GM19193 (cell line): ENCODE measurements around the gene MCM3.

Experiments
- POLR2A ChIP-seq: IDR thresholded peaks from 4 replicates; pipeline ENCODE4 v1.6.1; 2011; ENCODE audit not compliant: insufficient read depth, insufficient read length; ENCODE audit errors: extremely low read depth

The MCM3 gene

DNA sequence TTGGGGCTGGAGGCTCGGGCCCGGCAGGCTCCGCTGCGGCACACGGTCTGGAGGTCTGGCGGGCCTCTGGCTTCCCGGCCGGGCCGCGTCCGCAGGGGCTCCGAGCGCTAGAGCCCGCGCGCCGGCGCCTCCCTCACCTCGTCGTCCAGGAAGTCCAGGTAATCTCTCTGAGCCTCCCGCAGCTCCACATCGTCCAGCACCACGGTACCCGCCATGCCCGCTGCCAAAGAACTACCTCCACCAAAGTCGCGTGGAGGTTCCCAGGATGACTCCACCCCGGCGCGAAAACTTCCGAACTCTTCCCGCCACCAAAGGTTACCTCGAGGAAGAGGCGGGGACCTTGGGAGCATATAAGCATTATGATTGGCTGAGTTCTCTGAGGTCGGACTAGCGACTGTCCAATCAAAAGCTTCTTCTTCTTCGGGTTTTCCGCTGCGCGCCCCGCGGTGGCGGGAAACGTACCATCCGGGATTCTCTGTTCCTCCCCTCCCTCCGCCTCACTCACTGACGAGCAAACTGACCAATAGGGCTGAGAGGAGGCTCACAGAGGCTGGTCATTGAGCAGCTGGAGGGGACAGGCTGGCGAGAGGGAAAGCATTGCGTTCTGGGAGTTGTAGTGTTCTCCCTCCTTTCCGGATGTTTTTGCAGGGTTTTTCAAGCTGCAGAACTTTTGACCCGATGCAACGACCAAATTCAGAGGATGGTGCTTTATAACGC lies at the start of gene MCM3:
MCM3 (minus strand) TSS at position 283 of the 717 bp plus-strand sequence; CDS start at position 215, 68 bp downstream.
- TF ChIP-seq POLR2A: peak; percentile 82

GRCh38 chr6:52333840-52334200 lies 49.3 kb upstream of the MCM3 start:
- no peak for TF ChIP-seq POLR2A

- TF ChIP-seq POLR2A: no peak
Measured at GRCh38 chr6:52331793-52332457, 47.4 kb upstream of the MCM3 start.

GRCh38 chr6:52330470-52330869 lies 45.9 kb upstream of the MCM3 start:
- no peak for TF ChIP-seq POLR2A

GRCh38 chr6:52328729-52329128 lies 44.2 kb upstream of the MCM3 start:
- no peak for TF ChIP-seq POLR2A

GRCh38 chr6:52328303-52328662 lies 43.7 kb upstream of the MCM3 start:
- no peak for TF ChIP-seq POLR2A

DNA sequence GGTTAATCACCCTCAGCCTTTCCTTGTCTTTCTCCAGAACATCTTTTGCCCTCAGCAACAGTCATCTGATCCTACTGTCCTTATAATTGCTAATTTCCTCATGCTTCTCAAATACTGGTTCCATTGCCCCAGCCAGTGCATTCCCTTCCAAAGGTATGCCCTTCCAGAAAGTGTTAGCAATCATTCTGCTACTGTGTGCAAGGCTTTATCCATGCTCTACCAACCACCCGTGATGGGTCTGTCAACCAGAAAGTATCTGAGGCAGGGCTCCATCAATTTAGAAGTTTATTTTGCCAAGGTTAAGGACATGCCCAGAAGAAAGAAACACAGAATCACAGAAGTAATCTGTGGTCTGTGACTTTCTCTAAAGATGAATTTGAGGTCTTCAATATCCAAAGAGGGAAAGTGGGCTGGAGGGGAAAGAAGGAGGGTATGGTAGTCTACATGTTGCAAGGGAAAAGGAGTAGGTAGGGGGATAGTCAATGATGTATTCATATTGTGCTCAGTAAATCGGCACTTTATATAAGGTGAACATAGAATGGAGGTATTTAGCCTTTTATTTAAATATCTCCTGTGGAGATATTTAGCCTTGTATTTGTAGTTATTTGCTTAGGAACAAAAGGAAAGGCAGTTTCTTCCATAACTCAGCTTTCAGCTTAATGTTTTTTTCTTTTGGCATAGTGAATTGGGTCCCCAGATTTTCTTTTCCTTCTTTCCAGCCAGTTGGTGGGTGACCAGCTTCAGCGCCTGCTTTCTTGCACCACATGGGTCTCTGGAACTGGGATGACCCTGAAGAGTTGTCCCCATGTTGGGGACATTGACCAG lies 42.2 kb upstream of the MCM3 start:
- no peak for TF ChIP-seq POLR2A

GRCh38 chr6:52325695-52326471 lies 41.3 kb upstream of the MCM3 start:
- no peak for TF ChIP-seq POLR2A

DNA sequence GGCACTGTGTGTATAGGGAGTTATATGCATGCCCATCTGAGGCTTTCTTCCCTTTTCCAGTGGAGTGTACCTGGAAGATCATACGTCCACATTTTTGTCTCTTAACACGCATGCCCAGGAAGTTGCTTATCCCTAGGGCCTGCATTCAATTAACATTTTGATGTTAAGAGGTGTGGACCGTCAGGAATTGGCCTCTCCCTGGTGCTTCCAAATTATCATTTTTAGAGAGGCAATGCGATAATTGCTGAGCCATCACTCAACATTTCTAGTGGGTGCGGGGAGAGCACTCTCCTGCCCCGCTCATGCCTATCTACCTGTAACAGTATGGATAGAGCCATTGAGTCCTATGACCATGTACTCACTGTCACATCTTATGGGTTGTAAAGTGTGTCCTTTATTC lies 39.6 kb upstream of the MCM3 start:
- TF ChIP-seq POLR2A: no peak

- TF ChIP-seq POLR2A: no peak
Measured at GRCh38 chr6:52317841-52318581, 33.5 kb upstream of the MCM3 start.

DNA sequence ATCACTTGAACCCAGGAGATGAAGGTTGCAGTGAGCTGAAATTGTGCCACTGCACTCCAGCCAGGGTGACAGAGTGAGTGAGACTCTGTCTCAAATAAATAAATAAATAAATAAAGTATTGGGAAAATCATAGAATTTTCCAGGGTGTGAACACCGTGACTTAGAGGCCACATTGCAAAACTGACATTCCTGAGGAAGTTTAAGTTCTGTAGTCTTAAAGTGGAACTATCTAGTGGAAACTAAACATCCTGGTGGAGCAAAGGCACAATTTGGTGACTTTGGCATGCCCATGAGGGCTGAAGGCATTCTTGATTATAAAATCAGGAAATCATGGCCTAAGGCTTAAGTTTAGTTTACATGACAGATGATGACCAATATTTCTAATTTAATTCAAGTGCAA lies 32.7 kb upstream of the MCM3 start:
- TF ChIP-seq POLR2A: no peak

DNA sequence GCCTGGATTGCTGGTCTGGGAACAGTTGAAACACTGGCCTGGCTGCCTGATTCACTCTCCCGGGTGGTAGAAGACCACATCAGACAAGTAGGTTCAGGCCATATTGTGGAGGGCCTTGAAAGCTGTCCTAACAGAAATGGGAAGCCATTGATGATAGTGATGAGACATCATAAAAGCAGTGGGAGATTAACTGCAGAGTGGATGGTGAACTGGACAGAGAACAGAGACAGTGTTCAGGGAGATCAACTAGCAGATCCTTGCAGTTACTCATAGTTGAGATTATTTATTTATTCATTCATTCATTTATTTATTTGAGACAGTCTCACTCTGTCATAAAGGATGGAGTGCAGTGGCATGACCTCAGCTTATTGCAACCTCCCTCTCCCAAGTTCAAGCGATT lies 30.2 kb upstream of the MCM3 start:
- TF ChIP-seq POLR2A: no peak

DNA sequence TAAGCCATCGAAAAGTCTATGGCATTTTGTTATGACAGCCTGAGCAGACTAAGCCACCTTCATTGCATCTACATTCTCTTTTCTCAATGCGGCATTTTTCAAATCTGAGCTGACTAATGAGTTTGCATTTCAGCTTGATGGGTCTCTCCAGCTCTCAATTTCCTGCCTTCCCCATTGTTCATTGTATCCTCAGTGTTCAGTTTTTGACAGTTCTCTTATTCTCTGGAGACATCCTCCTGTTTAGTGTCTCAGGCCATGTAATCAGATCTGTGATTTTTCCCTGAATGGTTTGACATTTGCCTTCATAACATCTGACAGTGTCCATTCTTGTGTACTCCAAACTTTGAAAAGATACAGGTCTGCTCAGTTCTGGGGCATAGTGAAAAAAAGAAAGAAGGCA lies 27.9 kb upstream of the MCM3 start:
- no peak for TF ChIP-seq POLR2A

GRCh38 chr6:52310932-52311331 lies 26.4 kb upstream of the MCM3 start:
- no peak for TF ChIP-seq POLR2A
